Tibial artery (tissue), 4 donors: ENCODE results near the gene CCDC117.
A peak's percentile ranks its signal among the peaks of the same experiment; 100 is the strongest.
"Not testable (repeated sequence)": the region's sequence is repeated elsewhere in the genome, so short reads cannot be mapped to it uniquely, and the experiment has no call there.

Source experiments
- DNase-seq, 2 donors: peaks; one replicate each; pipeline ENCODE4 v3.0.0-alpha.2; 2019
- H3K27ac ChIP-seq, 2 donors: fragments of 200-600 bp; sonication (generic) in 1 of 2; 1 replicate in 1 of 2; 2 replicates in 1 of 2; pipeline ENCODE4 v1.5.1; 2018 to 2019; ENCODE audit warnings: mild to moderate bottlenecking in 1 of 2
- H3K27me3 ChIP-seq, 2 donors: fragments of 200-600 bp; sonication (generic) in 1 of 2; one replicate each; pipeline versions ENCODE4 v1.5.1 to v1.6.0; 2016 to 2019
- H3K36me3 ChIP-seq, 3 donors: fragments of 200-600 bp; sonication (generic) in 2 of 3; one replicate each; pipeline ENCODE4 v1.5.1; 2016 to 2019; ENCODE audit warnings: mild to moderate bottlenecking in 2 of 3
- H3K4me1 ChIP-seq, 4 donors: fragments of 200-600 bp; sonication (generic) in 2 of 4; 1 replicate in 3 of 4; 2 replicates in 1 of 4; pipeline ENCODE4 v1.5.1; 2016 to 2019
- H3K4me3 ChIP-seq, 2 donors: fragments of 200-600 bp; sonication (generic) in 1 of 2; 1 replicate in 1 of 2; 2 replicates in 1 of 2; pipeline ENCODE4 v1.5.1; 2018 to 2019; ENCODE audit warnings: mild to moderate bottlenecking in 2 of 2
- H3K9me3 ChIP-seq, 3 donors: fragments of 200-600 bp; sonication (generic) in 1 of 3; one replicate each; pipeline ENCODE4 v1.5.1; 2016 to 2019
- CTCF ChIP-seq, 2 experiments: fragments of 200-600 bp in 1 of 2; fragments of 450-650 bp in 1 of 2; IDR thresholded peaks; one replicate each; pipeline ENCODE4 v1.5.1; 2017 to 2019; ENCODE audit warnings: antibody characterized with exemption in 2 of 2, mild to moderate bottlenecking in 1 of 2, moderate library complexity in 1 of 2
- intact Hi-C: fragments of 100-400 bp; cut with DNase I; formaldehyde crosslinking; loops from one replicate; pipeline ENCODE4 v1.15.0; 2023; ENCODE audit warnings: low total_unique reads

CCDC117 gene

GRCh38 chr22:28817919-28818859 lies 45.7 kb downstream of the CCDC117 start:
- peak in 1 of 2 donors; percentile 73 for DNase-seq
- no peaks in the 10 kb centered on the region for H3K27me3 ChIP-seq
- no peaks in the 10 kb centered on the region for H3K9me3 ChIP-seq
- peaks cover 0 to 16% (median 0%) of the 10 kb centered on the region in 3 donors for H3K36me3 ChIP-seq
- no peak overlapping the region for H3K4me3 ChIP-seq
- intact Hi-C loops, result no loop called here
- H3K4me1 ChIP-seq, result peaks cover 0 to 37% (median 16%) of the 10 kb centered on the region in 4 donors
- TF ChIP-seq CTCF (IDR thresholded peaks at IDR 0.05), result no peak
- H3K27ac ChIP-seq, result peak overlapping the region; percentile 38 to 58

- Histone ChIP-seq H3K27ac (peak overlapping the region; percentile 38 to 58), H3K36me3 (peaks cover 0 to 16% (median 0%) of the 10 kb centered on the region in 3 donors), H3K4me3 (no peak overlapping the region), H3K27me3 (no peaks in the 10 kb centered on the region), H3K4me1 (peaks cover 0 to 30% (median 8%) of the 10 kb centered on the region in 4 donors), H3K9me3 (no peaks in the 10 kb centered on the region)
- no peak for TF ChIP-seq CTCF (IDR thresholded peaks at IDR 0.05)
- intact Hi-C loops, result no loop called here
- no peak for DNase-seq
These were observed 47.0 kb downstream of the CCDC117 start for GRCh38 chr22:28819253-28820096.

- Histone ChIP-seq H3K36me3 (peaks cover 0 to 8% (median 0%) of the 10 kb centered on the region in 3 donors), H3K27ac (no peak overlapping the region), H3K27me3 (no peaks in the 10 kb centered on the region), H3K9me3 (no peaks in the 10 kb centered on the region), H3K4me3 (no peak overlapping the region), H3K4me1 (peaks cover 0 to 30% (median 8%) of the 10 kb centered on the region in 4 donors)
- TF ChIP-seq CTCF (IDR thresholded peaks at IDR 0.05), result no peak
- intact Hi-C loops, result no loop called here
- no peak for DNase-seq
These were observed 48.4 kb downstream of the CCDC117 start for GRCh38 chr22:28820885-28821284.

GRCh38 chr22:28821452-28821851 lies 49.0 kb downstream of the CCDC117 start:
- Histone ChIP-seq H3K9me3 (no peaks in the 10 kb centered on the region), H3K4me3 (no peak overlapping the region), H3K36me3 (peaks cover 0 to 8% (median 0%) of the 10 kb centered on the region in 3 donors), H3K27me3 (no peaks in the 10 kb centered on the region), H3K27ac (no peak overlapping the region), H3K4me1 (peaks cover 0 to 30% (median 8%) of the 10 kb centered on the region in 4 donors)
- no peak for DNase-seq
- intact Hi-C loops, result no loop called here
- no peak for TF ChIP-seq CTCF (IDR thresholded peaks at IDR 0.05)

- peaks cover 0 to 27% (median 7%) of the 10 kb centered on the region in 4 donors for H3K4me1 ChIP-seq
- intact Hi-C loops, result no loop called here
- H3K36me3 ChIP-seq, result peaks cover 0 to 8% (median 0%) of the 10 kb centered on the region in 3 donors
- no peak for TF ChIP-seq CTCF (IDR thresholded peaks at IDR 0.05)
- no peak for DNase-seq
- no peak overlapping the region for H3K4me3 ChIP-seq
- no peak overlapping the region for H3K27ac ChIP-seq
- no peaks in the 10 kb centered on the region for H3K27me3 ChIP-seq
- H3K9me3 ChIP-seq, result no peaks in the 10 kb centered on the region
These were observed 50.5 kb downstream of the CCDC117 start for GRCh38 chr22:28822930-28823551.

GRCh38 chr22:28824455-28824854 lies 52.0 kb downstream of the CCDC117 start:
- H3K27ac ChIP-seq, intact Hi-C loops, H3K9me3 ChIP-seq, H3K27me3 ChIP-seq, H3K4me3 ChIP-seq, H3K36me3 ChIP-seq, DNase-seq: not testable (repeated sequence)
- peaks cover 0 to 15% (median 2%) of the 10 kb centered on the region in 4 donors for H3K4me1 ChIP-seq

GRCh38 chr22:28826430-28826829 lies 53.9 kb downstream of the CCDC117 start:
- H3K36me3 ChIP-seq, DNase-seq, H3K27ac ChIP-seq, H3K9me3 ChIP-seq, H3K4me3 ChIP-seq, H3K27me3 ChIP-seq, intact Hi-C loops: not testable (repeated sequence)
- peaks cover 0 to 14% (median 3%) of the 10 kb centered on the region in 4 donors for H3K4me1 ChIP-seq
